ENCODE results near the gene RNF19B. TPM values are rescaled to one million over a fixed set of nuclear protein-coding genes. Genes with fewer than 3 reads are reported as not detected.
A peak's percentile ranks its signal among the peaks of the same experiment; 100 is the strongest.

The RNF19B gene
- total RNA-seq, 1 donor from 2014 or later, result 46.8 TPM

- H3K4me3 Mint-ChIP-seq, result no peak overlapping the region
- no peak overlapping the region for H3K27ac Mint-ChIP-seq
- H3K9me3 Mint-ChIP-seq, result no peaks in the 10 kb centered on the region
- H3K27me3 Mint-ChIP-seq, result no peaks in the 10 kb centered on the region
- peaks cover 30% of the 10 kb centered on the region for H3K4me1 Mint-ChIP-seq
- no peak for DNase-seq
- intact Hi-C loops (cut with micrococcal nuclease), result no loop called here
- H3K36me3 Mint-ChIP-seq (ENCODE audit: low read depth), result peaks cover 59% of the 10 kb centered on the region
These were observed 16.3 kb downstream of the RNF19B start for GRCh38 chr1:32948390-32948722.

GRCh38 chr1:32947669-32948389 is 16.8 kb downstream of the RNF19B start:
- no peak for DNase-seq
- Mint-ChIP-seq H3K4me3 (no peak overlapping the region), H3K9me3 (no peaks in the 10 kb centered on the region), H3K4me1 (peaks cover 26% of the 10 kb centered on the region), H3K27ac (no peak overlapping the region), H3K27me3 (no peaks in the 10 kb centered on the region), H3K36me3 (ENCODE audit: low read depth) (peaks cover 58% of the 10 kb centered on the region)
- intact Hi-C loops (cut with micrococcal nuclease), result no loop called here

DNA sequence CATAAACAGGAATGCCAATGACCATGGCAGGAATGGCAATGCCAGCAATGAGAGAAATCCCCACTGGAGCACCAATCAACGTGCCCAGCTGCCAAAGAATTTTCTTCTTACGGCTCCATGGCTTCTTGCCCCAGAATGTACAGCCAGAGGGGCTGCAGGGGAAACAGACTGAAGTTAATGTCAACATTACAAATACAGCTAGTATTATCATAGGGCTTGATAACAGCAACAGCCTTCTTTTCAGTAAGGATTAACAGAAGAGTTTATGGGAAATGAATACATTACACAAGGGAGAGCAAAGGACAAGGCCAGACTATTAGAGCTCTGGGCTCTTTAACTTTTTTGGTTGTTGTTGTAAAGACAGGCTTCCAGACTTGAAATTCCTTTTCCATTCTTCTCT is 18.2 kb downstream of the RNF19B start:
- Mint-ChIP-seq H3K4me3 (no peak overlapping the region), H3K9me3 (no peaks in the 10 kb centered on the region), H3K4me1 (peaks cover 26% of the 10 kb centered on the region), H3K27me3 (no peaks in the 10 kb centered on the region), H3K36me3 (ENCODE audit: low read depth) (peaks cover 61% of the 10 kb centered on the region), H3K27ac (peak overlapping the region; percentile 41)
- no peak for DNase-seq
- intact Hi-C loops (cut with micrococcal nuclease), result no loop called here

DNA sequence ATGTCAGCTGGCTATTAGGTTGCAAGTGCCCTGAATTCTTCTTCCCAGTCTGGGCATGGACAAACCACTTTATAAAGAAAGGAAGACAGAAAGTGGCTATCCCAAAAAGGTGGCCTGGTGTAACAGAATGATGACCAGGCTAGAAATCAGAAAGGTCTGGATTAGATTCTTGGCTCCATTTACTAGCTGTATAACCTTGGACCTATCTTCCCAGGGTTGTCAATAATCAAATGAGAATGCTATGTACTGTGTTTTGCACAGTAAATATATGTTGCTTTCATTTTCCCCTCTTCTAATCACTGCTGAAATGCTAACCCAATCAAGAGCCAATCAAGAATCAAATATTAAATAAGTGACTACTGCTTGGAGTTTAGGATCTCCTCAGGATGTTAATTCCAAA is 20.4 kb downstream of the RNF19B start:
- DNase-seq, result no peak
- intact Hi-C loops (cut with micrococcal nuclease), result no loop called here
- no peak overlapping the region for H3K4me3 Mint-ChIP-seq
- H3K27ac Mint-ChIP-seq, result no peak overlapping the region
- peaks cover 74% of the 10 kb centered on the region for H3K36me3 Mint-ChIP-seq (ENCODE audit: low read depth)
- no peaks in the 10 kb centered on the region for H3K9me3 Mint-ChIP-seq
- H3K27me3 Mint-ChIP-seq, result no peaks in the 10 kb centered on the region
- H3K4me1 Mint-ChIP-seq, result peaks cover 36% of the 10 kb centered on the region

- peaks cover 41% of the 10 kb centered on the region for H3K4me1 Mint-ChIP-seq
- intact Hi-C loops (cut with micrococcal nuclease), result loop anchor here (2.0 kb wide), 1 partner anchor 53 kb away; no protein-coding TSS in a partner anchor
- DNase-seq, result no peak
- peak overlapping the region; percentile 49 for H3K27ac Mint-ChIP-seq
- H3K4me3 Mint-ChIP-seq, result no peak overlapping the region
- peaks cover 79% of the 10 kb centered on the region for H3K36me3 Mint-ChIP-seq (ENCODE audit: low read depth)
- no peaks in the 10 kb centered on the region for H3K27me3 Mint-ChIP-seq
- no peaks in the 10 kb centered on the region for H3K9me3 Mint-ChIP-seq
These were observed 24.8 kb downstream of the RNF19B start for GRCh38 chr1:32939655-32940371.

- Mint-ChIP-seq H3K36me3 (ENCODE audit: low read depth) (peaks cover 64% of the 10 kb centered on the region), H3K4me1 (peaks cover 38% of the 10 kb centered on the region), H3K27ac (peak overlapping the region; percentile 34), H3K4me3 (no peak overlapping the region), H3K9me3 (no peaks in the 10 kb centered on the region), H3K27me3 (no peaks in the 10 kb centered on the region)
- no peak for DNase-seq
- intact Hi-C loops (cut with micrococcal nuclease), result no loop called here
These were observed 27.5 kb downstream of the RNF19B start for GRCh38 chr1:32937061-32937460.

DNA sequence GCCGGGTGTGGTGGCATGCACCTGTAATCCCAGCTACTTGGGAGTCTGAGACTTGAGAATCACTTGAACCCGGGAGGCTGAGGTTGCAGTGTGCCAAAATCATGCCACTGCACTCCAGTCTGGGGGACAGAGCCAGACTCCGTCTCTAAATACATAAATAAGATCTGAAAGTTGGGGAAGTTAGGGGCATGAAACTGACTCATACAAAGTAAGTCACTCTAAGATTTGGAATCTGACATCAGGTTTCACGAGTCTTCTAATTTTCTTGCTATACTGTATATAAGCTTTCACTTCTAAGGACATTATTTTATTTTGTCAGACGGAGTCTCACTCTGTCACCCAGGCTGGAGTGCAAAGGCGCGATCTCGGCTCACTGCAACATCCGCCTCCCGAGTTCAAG is 30.1 kb downstream of the RNF19B start:
- Mint-ChIP-seq H3K27ac (no peak overlapping the region), H3K4me3 (no peak overlapping the region), H3K9me3 (no peaks in the 10 kb centered on the region), H3K27me3 (no peaks in the 10 kb centered on the region), H3K4me1 (peaks cover 26% of the 10 kb centered on the region), H3K36me3 (ENCODE audit: low read depth) (peaks cover 48% of the 10 kb centered on the region)
- no peak for DNase-seq
- intact Hi-C loops (cut with micrococcal nuclease), result no loop called here

GRCh38 chr1:32933742-32934322 is 30.8 kb downstream of the RNF19B start:
- no peaks in the 10 kb centered on the region for H3K9me3 Mint-ChIP-seq
- peaks cover 43% of the 10 kb centered on the region for H3K36me3 Mint-ChIP-seq (ENCODE audit: low read depth)
- H3K4me1 Mint-ChIP-seq, result peaks cover 21% of the 10 kb centered on the region
- H3K27me3 Mint-ChIP-seq, result no peaks in the 10 kb centered on the region
- intact Hi-C loops (cut with micrococcal nuclease), result loop anchor here (1.0 kb wide), 2 partner anchors 121 to 152 kb away; no protein-coding TSS in a partner anchor
- no peak overlapping the region for H3K27ac Mint-ChIP-seq
- no peak for DNase-seq
- H3K4me3 Mint-ChIP-seq, result no peak overlapping the region

GRCh38 chr1:32931760-32932159 is 32.8 kb downstream of the RNF19B start:
- Mint-ChIP-seq H3K4me3 (no peak overlapping the region), H3K27me3 (peaks cover 13% of the 10 kb centered on the region), H3K9me3 (no peaks in the 10 kb centered on the region), H3K36me3 (ENCODE audit: low read depth) (peaks cover 23% of the 10 kb centered on the region), H3K4me1 (peaks cover 9% of the 10 kb centered on the region), H3K27ac (no peak overlapping the region)
- DNase-seq, result no peak
- intact Hi-C loops (cut with micrococcal nuclease), result no loop called here

- H3K4me3 Mint-ChIP-seq, result no peak overlapping the region
- H3K36me3 Mint-ChIP-seq (ENCODE audit: low read depth), result peaks cover 9% of the 10 kb centered on the region
- H3K4me1 Mint-ChIP-seq, result peaks cover 17% of the 10 kb centered on the region
- H3K9me3 Mint-ChIP-seq, result no peaks in the 10 kb centered on the region
- no peak overlapping the region for H3K27ac Mint-ChIP-seq
- intact Hi-C loops (cut with micrococcal nuclease), result no loop called here
- DNase-seq, result no peak
- peaks cover 34% of the 10 kb centered on the region for H3K27me3 Mint-ChIP-seq
These were observed 35.2 kb downstream of the RNF19B start for GRCh38 chr1:32929366-32929765.

DNA sequence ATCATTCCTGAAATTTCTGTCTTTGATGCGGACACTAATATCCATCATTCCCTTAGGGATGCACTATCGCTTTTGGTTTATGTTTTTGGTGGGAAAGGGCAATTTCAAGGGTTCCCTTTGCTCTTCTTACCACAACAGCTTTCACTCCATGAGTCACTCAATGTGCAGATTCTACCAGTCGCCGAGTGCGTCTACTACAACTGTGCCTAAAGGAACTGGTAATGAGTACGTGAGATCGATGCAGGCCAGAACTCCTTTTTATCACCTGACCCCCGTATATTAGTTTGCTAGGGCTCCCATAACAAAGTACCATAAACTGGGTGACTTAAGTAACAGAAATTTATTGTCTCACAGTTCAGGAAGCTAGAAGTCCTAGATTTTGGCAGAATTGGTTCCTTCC is 35.9 kb downstream of the RNF19B start:
- Mint-ChIP-seq H3K27me3 (peaks cover 40% of the 10 kb centered on the region), H3K36me3 (ENCODE audit: low read depth) (peaks cover 6% of the 10 kb centered on the region), H3K4me1 (peaks cover 16% of the 10 kb centered on the region), H3K4me3 (no peak overlapping the region), H3K9me3 (no peaks in the 10 kb centered on the region), H3K27ac (no peak overlapping the region)
- no peak for DNase-seq
- intact Hi-C loops (cut with micrococcal nuclease), result no loop called here

GRCh38 chr1:32928285-32928684 is 36.3 kb downstream of the RNF19B start:
- intact Hi-C loops (cut with micrococcal nuclease), result no loop called here
- DNase-seq, result no peak
- Mint-ChIP-seq H3K4me3 (no peak overlapping the region), H3K4me1 (peaks cover 14% of the 10 kb centered on the region), H3K9me3 (no peaks in the 10 kb centered on the region), H3K36me3 (ENCODE audit: low read depth) (peaks cover 3% of the 10 kb centered on the region), H3K27me3 (peaks cover 45% of the 10 kb centered on the region), H3K27ac (no peak overlapping the region)

DNA sequence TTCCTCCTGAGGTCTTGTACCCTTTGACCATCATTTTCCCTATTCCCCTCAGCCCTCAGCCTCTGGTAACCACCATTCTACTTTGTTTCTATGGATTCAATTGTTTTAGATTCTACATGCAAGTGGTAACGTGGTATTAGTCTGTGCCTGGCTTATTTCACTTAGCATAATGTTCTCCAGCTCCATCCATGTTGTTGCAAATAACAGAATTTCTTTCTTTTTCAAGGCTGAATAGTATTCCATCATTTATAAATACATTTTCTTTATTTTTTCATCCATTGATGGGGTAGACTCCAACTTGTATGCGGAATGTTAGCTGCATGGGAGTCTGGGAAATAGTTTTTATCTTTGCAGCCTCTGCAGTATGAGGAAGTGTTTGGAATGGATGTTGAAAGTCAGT is 37.2 kb downstream of the RNF19B start:
- no peak overlapping the region for H3K4me3 Mint-ChIP-seq
- no peak for DNase-seq
- no peak overlapping the region for H3K27ac Mint-ChIP-seq
- peaks cover 14% of the 10 kb centered on the region for H3K4me1 Mint-ChIP-seq
- intact Hi-C loops (cut with micrococcal nuclease), result no loop called here
- H3K27me3 Mint-ChIP-seq, result peaks cover 51% of the 10 kb centered on the region
- H3K36me3 Mint-ChIP-seq (ENCODE audit: low read depth), result peaks cover 3% of the 10 kb centered on the region
- no peaks in the 10 kb centered on the region for H3K9me3 Mint-ChIP-seq

GRCh38 chr1:32926562-32926961 is 38.0 kb downstream of the RNF19B start:
- peaks cover 14% of the 10 kb centered on the region for H3K4me1 Mint-ChIP-seq
- no peak for DNase-seq

More at GRCh38 chr1:32926562-32926961, 38.0 kb downstream of the RNF19B start:
- Mint-ChIP-seq H3K4me3 (no peak overlapping the region), H3K36me3 (ENCODE audit: low read depth) (peaks cover 3% of the 10 kb centered on the region), H3K9me3 (no peaks in the 10 kb centered on the region), H3K27ac (no peak overlapping the region), H3K27me3 (peaks cover 51% of the 10 kb centered on the region)
- intact Hi-C loops (cut with micrococcal nuclease), result no loop called here
